Transverse colon (tissue), 4 donors: ENCODE data around the gene RHOD.

Experiments
- EP300 ChIP-seq: sonication (generic); formaldehyde crosslinking; IDR thresholded peaks from one replicate; pipeline ENCODE4 v1.6.1; 2017; ENCODE audit warnings: antibody characterized with exemption, low read depth
- POLR2A ChIP-seq: fragments of 450-650 bp; IDR thresholded peaks from one replicate; pipeline ENCODE4 v1.6.1; 2016; ENCODE audit warnings: antibody characterized with exemption, mild to moderate bottlenecking, moderate library complexity
- POLR2AphosphoS5 ChIP-seq, 3 donors: sonication (generic); formaldehyde crosslinking; IDR thresholded peaks; one replicate each; pipeline ENCODE4 v1.6.1; 2016; ENCODE audit warnings: antibody characterized with exemption in 3 of 3
- TF ChIP-seq, protein P1 (sequence below), 5 experiments: fragments of 200-600 bp in 3 of 5; fragments of 450-650 bp in 2 of 5; sonication (generic) in 3 of 5; IDR thresholded peaks; 1 replicate in 2 of 5; 2 replicates in 3 of 5; pipeline ENCODE4 v1.5.1; 2016 to 2017; ENCODE audit warnings: antibody characterized with exemption in 5 of 5, inconsistent platforms in 3 of 5, mild to moderate bottlenecking in 2 of 5, moderate library complexity in 1 of 5

DNA sequence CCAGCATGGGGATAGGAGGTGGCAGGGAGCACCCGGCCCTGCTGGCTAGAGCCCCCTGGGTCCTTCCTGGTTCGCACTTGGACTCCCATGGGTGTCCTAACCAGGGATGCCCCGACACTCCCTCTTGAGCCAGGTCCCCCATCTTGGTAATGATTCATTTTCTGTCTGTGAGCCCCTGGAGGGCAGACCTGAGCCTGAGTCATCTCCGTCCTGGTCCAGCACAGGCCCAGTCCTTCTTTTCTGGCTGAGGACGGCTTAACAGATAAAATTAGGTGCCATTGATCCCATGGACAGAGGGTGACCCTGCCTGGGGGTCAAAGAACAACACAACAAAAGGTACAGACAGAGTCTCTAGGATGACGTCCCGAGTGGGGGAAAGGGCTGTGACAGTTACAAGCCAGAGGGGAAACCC, 3.5 kb downstream of the RHOD start:
- TF ChIP-seq, protein P1, sequence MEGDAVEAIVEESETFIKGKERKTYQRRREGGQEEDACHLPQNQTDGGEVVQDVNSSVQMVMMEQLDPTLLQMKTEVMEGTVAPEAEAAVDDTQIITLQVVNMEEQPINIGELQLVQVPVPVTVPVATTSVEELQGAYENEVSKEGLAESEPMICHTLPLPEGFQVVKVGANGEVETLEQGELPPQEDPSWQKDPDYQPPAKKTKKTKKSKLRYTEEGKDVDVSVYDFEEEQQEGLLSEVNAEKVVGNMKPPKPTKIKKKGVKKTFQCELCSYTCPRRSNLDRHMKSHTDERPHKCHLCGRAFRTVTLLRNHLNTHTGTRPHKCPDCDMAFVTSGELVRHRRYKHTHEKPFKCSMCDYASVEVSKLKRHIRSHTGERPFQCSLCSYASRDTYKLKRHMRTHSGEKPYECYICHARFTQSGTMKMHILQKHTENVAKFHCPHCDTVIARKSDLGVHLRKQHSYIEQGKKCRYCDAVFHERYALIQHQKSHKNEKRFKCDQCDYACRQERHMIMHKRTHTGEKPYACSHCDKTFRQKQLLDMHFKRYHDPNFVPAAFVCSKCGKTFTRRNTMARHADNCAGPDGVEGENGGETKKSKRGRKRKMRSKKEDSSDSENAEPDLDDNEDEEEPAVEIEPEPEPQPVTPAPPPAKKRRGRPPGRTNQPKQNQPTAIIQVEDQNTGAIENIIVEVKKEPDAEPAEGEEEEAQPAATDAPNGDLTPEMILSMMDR (IDR thresholded peaks at IDR 0.05): no peak
- TF ChIP-seq POLR2A (no peak), POLR2AphosphoS5 (IDR thresholded peaks at IDR 0.05) (no peak), EP300 (no peak)
